ENCODE measurements around the gene CHIA. TPM values are rescaled to one million over a fixed set of nuclear protein-coding genes. Genes with fewer than 3 reads are reported as not detected.

The CHIA gene
- total and polyA plus RNA-seq, 9 of the 15 experiments (the other 6 are each of a cell fraction or from before 2014, with no cell fraction given), result not detected

GRCh38 chr1:111290630-111291029, at the start of gene CHIA (continued):
- TF ChIP-seq ZBTB49 (CRISPR knock-in tag; IDR thresholded peaks at IDR 0.05; ENCODE audit: borderline replicate concordance) (no peak), TCF3 (CRISPR knock-in tag; IDR thresholded peaks at IDR 0.05) (no peak), KDM1A (IDR thresholded peaks at IDR 0.05) (no peak), NRF1 (conservative IDR thresholded peaks at IDR 0.05 in 1 of 2, IDR thresholded peaks at IDR 0.05 in 1 of 2) (no peak), RFX1 (IDR thresholded peaks at IDR 0.05) (no peak), PYGO2 (tag; IDR thresholded peaks at IDR 0.05) (no peak), FOXJ3 (CRISPR knock-in tag; IDR thresholded peaks at IDR 0.05) (no peak), COPS2 (conservative IDR thresholded peaks at IDR 0.05) (no peak)

GRCh38 chr1:111241797-111242196, 48.9 kb upstream of the CHIA start:
- POLR2A ChIA-PET, result interaction anchor here (0.6 to 1.4 kb wide), 4 partner anchors 8 to 756 kb away, joined by 3 to 4 read pairs (median 4); no protein-coding TSS in a partner anchor
- Histone ChIP-seq H3K27me3 (ENCODE audit: control insufficient read depth in 2 of 2, insufficient read depth in 2 of 2, low read length in 2 of 2) (peaks cover 4 to 5% of the 10 kb centered on the region in 2 experiments; a peak in 3 of 5 replicates), H3K9ac (ENCODE audit: insufficient read depth in 1 of 2, low read depth in 2 of 2, low read length in 2 of 2) (no peak overlapping the region), H3K4me2 (ENCODE audit: insufficient read depth, low read length) (no peak overlapping the region), H3K79me2 (ENCODE audit: control insufficient read depth, insufficient read depth, low read length) (no peaks in the 10 kb centered on the region), H3K4me3 (no peak overlapping the region), H3K27ac (ENCODE audit: extremely low read depth, low read depth, low read length) (no peak overlapping the region), H3K9me3 (replicated peaks; ENCODE audit: control insufficient read depth, insufficient read depth, low read depth, low read length) (no peaks in the 10 kb centered on the region), H3K9me1 (ENCODE audit: control insufficient read depth, insufficient read depth, low read length) (no peaks in the 10 kb centered on the region), H2AFZ (ENCODE audit: low read depth, low read length) (no peak overlapping the region), H4K20me1 (replicated peaks; ENCODE audit: control insufficient read depth, insufficient read depth, low read length) (no peaks in the 10 kb centered on the region), H3K36me3 (ENCODE audit: control insufficient read depth, insufficient read depth, low read length) (no peaks in the 10 kb centered on the region), H3K4me1 (replicated peaks in 1 of 2; ENCODE audit: control insufficient read depth in 2 of 2, insufficient read depth in 2 of 2, low read length in 2 of 2) (no peaks in the 10 kb centered on the region)
- WGBS (ENCODE audit: insufficient coverage, low coverage, missing lambda C conversion rate), result 4% methylated on average over 2 of the region's 2 CpGs
- FAIRE-seq (no peak), ATAC-seq (no peak), DNase-seq (ENCODE audit: extremely low read depth in 1 of 4, low spot score in 3 of 4) (no peak)
- in situ Hi-C loops (cut with MboI), result no loop called here
- intact Hi-C loops (cut with micrococcal nuclease), result no loop called here
- CTCF ChIA-PET (ENCODE audit: low intra/inter-chr PET ratio), result no interaction called here
- BruUV-seq (replicated peaks), result no TSS peak
- TF ChIP-seq CCNT2 (IDR thresholded peaks at IDR 0.05; ENCODE audit: borderline replicate concordance, extremely low read depth, insufficient read length, low read depth, low read length) (no peak), SMARCA5 (IDR thresholded peaks at IDR 0.05) (no peak), XRCC5 (IDR thresholded peaks at IDR 0.05; ENCODE audit: low read depth, low read length) (no peak), ZNF277 (CRISPR knock-in tag; IDR thresholded peaks at IDR 0.05; ENCODE audit: borderline replicate concordance) (no peak), TAF9B (IDR thresholded peaks at IDR 0.05; ENCODE audit: partially characterized antibody) (no peak), ZBTB2 (IDR thresholded peaks at IDR 0.05) (no peak), NCOA4 (IDR thresholded peaks at IDR 0.05; ENCODE audit: partially characterized antibody) (no peak)
- TF ChIP-seq, protein P1, sequence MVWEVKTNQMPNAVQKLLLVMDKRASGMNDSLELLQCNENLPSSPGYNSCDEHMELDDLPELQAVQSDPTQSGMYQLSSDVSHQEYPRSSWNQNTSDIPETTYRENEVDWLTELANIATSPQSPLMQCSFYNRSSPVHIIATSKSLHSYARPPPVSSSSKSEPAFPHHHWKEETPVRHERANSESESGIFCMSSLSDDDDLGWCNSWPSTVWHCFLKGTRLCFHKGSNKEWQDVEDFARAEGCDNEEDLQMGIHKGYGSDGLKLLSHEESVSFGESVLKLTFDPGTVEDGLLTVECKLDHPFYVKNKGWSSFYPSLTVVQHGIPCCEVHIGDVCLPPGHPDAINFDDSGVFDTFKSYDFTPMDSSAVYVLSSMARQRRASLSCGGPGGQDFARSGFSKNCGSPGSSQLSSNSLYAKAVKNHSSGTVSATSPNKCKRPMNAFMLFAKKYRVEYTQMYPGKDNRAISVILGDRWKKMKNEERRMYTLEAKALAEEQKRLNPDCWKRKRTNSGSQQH (CRISPR knock-in tag; IDR thresholded peaks at IDR 0.05), result no peak
